Measurements from ENCODE around the gene DLEU7.

Gene DLEU7

DNA sequence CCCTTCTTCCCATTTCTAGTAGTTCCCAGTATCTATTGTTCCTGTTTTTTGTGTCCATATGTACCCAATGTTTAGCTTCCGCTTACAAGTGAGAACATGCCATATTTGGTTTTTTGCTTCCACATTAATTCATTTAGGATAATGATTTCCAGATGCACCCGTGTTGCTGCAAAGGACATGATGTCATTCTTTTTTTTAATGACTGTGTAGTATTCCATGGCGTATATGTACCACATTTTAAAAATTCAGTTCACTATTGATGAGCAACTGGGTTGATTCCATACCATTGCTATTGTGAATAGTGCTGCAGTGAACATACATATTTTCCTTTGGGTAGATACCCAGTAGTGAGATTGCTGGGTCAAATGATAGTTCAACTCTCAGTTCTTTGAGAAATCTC, 50.5 kb downstream of the DLEU7 start:
- no peak for DNase-seq (ENCODE audit: low read depth)

DNA sequence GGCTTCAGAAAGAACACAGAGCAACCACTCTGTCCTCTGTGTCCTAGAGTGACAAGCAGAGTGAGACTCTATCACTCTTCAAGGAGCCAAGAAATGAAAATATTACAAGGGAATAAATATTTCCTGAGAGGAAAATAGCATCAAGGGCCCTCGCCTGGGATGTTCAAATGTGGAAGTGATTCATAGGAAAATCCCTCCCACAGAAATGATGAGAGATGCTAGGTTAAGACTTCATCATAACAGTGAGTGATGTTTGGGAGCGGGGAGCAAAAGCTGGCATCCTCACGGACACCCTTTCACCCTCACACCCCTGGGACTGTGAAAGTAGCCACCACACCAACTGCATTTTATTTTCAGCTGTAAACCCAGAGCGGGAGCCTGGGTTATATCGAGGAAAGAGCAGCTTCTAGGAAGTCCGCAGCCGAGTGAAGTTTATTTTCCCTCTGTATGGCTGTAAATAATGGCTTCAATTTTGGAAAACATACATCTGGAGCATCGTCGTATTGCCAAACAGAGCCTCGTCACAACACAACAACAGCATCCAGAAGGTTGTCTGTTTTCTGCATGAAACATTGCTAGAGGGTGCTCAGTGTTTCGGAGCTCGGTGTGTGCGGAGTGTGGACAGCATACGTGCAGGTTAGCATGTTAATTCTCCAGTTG, 54.8 kb downstream of the DLEU7 start:
- DNase-seq (ENCODE audit: low read depth), result peak; percentile 9

DNA sequence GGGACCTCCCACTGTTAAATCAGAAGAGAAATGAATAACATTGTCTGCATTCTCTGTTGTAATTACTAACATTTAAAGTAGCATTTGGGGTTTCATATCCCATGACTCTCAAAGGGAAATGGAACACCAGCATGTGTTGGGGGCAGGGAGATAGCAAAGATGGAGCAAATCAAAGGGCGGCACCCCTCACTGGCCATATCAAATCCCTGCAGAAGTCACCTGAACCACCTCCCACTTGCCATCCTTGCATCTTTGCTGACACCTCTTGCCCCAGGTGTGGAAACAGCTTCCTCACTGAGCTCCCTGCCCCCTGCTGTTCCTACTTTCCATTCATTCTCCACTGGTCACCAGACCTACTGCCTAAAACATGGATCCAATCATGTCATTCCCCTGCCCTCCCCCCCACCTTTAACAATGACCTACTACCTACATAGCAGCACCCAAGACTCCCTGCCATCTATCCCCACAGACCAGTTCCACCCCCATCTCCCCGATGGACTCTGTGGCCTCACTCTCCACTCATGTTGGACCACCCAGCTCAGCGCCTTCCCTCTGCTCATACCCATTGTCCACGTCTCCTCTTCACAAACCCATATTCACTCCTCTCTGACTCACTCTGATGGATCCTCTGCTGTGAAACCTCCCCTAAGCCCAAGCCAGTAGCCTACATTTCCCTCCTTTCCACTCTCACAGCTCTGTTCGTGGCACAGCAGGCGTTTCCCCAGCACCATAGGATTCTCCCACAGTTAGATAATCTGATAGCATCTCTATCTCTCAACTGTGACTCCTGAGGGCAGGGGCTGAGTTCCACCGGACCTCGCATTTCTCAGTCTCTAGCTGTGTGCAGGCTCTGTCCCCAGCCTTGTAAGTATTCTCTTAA, 55.9 kb downstream of the DLEU7 start:
- DNase-seq (ENCODE audit: low read depth), result no peak

DNA sequence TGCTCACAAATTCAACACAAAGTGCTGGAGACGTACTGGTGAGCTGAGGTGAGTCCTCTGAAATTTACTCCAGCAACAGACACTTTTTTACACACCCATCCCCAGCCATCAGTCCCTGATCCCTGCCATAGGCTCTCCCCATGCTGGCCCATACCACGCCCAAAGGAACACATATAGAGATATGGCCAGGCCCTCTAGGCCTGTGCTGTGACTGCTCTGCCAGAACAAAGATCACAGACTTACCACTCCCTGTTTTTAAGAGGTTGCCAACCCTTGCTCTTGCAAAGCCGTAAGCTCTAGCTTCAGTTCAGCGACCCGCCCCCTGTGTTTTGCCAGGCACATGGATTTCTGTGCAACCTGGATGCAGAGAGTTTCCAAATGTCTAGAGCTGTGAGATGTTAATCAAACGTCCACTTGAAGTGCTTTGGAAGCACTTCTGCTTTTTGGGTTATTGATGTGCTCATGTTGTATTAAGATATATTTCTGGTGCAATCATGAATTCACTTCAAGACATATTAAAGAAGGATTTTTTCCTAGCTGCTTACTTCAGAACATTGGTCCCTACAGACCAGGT, 59.7 kb downstream of the DLEU7 start:
- no peak for DNase-seq (ENCODE audit: low read depth)

DNA sequence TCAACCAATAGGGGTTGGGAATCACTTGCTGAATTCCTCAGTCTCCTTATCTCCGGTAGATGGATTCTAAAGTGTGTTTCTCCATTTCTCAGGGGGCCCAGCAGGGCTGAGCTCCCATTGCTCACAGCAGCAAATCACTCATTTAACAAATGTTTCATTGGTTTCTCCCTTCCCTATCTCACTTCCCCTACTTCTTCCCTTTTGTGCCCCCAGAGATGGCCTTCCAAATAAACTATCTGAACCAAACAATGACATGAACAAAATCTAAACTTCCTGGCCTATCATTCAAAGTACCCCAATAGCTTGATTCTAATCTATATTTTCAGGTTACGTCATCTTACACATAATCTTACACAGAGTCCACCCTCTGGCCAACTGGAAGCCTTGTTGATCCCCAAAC, 60.4 kb downstream of the DLEU7 start:
- no peak for DNase-seq (ENCODE audit: low read depth)

DNA sequence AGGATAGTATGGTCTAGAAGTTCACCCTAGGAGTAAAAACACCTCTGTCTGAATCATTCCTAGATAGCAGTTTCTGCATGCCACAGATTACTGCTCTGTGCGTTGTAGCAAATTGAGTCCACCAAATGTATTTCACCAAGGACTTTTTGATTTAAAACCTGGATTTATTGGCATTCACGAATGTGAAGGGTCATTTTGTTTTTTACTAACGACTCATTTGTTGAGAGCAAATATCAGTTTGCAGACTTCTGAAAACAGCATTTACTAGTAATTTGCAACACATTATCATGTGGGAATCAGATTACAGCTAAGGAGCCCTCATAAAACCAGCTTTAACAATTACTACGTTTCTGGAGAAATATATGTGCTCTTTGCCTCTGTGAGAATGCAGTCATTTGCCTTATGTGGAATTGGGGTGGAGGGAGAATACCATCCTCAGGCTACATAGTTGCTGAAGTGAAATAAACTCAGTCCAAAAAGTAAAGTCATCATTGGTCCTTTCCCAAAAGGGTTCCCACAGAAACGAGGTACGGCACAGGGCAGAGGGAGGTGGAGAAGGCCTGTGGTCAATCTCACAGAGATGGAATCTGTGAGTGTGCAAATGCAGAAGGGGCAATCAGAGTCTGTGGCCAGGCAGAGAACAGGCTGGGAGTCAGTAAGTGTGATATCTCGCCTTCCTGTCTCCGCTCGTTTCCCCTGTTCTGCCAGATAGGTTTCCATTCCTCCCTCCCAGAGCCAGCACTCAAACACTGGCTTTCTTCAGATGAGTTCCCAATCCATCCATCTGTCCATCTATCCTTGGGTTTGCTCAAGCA, 63.1 kb downstream of the DLEU7 start:
- DNase-seq (ENCODE audit: low read depth), result peak; percentile 40

DNA sequence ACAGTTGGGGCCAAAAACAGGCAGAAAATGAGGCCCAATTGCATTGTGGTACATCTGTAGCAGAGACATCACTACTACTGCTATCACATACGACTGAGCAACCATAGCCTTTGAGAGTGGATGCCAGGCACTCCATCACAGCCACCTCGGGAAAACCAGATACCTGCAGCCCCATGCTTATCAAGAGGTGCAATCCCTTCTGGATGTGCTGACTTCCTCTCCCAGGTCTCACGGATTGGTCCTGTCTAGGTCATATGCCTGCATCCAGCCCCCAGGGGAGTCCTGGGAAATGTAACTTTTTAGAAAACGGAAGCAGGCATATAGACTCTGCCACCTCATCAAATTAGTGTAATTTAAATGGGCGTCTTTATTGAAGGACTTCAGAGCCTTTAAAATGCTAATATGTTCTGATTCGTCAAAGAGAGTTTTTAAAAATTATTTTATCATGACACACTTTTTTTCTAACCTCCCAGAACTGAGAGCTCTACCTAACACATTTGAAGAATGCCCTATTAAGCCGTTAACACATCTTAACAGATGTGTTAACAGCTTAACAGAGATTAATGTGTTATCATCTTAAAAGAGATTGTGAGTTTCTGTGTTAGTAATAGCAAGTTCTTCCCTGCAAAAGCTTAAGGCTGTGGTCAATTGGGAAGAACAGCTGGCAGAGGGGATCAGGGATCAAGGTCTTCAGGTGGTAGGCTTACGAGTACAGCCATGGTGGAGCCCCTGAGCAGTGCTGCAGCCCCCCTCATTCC, 63.9 kb downstream of the DLEU7 start:
- no peak for DNase-seq (ENCODE audit: low read depth)

All from amniotic epithelial cell (primary cell).